Measurements from ENCODE around the gene NNAT.

Gene NNAT

GRCh38 chr20:37518606-37519507, 2.2 kb upstream of the NNAT start:
- Histone ChIP-seq H3K9me3 (ENCODE audit: low read length) (no peaks in the 10 kb centered on the region), H3K4me1 (ENCODE audit: insufficient read depth, low read length) (peaks cover 62% of the 10 kb centered on the region), H3K27ac (ENCODE audit: low read depth, low read length) (peak overlapping the region; percentile 96), H3K27me3 (ENCODE audit: control insufficient read depth in 1 of 2, insufficient read depth in 2 of 2, low read length in 2 of 2) (no peaks in the 10 kb centered on the region), H3K9ac (ENCODE audit: low read length) (peak overlapping the region; percentile 25), H3K4me3 (ENCODE audit: low read depth in 1 of 2, low read length in 2 of 2) (peak overlapping the region in 1 of 2 donors; percentile 47), H3K36me3 (ENCODE audit: insufficient read depth, low read length) (peaks cover 29% of the 10 kb centered on the region)

- Histone ChIP-seq H3K4me3 (ENCODE audit: low read depth in 1 of 2, low read length in 2 of 2) (peak overlapping the region; percentile 34 to 47), H3K36me3 (ENCODE audit: insufficient read depth, low read length) (peaks cover 21% of the 10 kb centered on the region), H3K9ac (ENCODE audit: low read length) (peak overlapping the region; percentile 28), H3K4me1 (ENCODE audit: insufficient read depth, low read length) (peaks cover 70% of the 10 kb centered on the region), H3K27ac (ENCODE audit: low read depth, low read length) (peak overlapping the region; percentile 96), H3K9me3 (ENCODE audit: low read length) (no peaks in the 10 kb centered on the region), H3K27me3 (ENCODE audit: control insufficient read depth in 1 of 2, insufficient read depth in 2 of 2, low read length in 2 of 2) (no peaks in the 10 kb centered on the region)
Observed at GRCh38 chr20:37519508-37520418, 1.3 kb upstream of the NNAT start.

DNA sequence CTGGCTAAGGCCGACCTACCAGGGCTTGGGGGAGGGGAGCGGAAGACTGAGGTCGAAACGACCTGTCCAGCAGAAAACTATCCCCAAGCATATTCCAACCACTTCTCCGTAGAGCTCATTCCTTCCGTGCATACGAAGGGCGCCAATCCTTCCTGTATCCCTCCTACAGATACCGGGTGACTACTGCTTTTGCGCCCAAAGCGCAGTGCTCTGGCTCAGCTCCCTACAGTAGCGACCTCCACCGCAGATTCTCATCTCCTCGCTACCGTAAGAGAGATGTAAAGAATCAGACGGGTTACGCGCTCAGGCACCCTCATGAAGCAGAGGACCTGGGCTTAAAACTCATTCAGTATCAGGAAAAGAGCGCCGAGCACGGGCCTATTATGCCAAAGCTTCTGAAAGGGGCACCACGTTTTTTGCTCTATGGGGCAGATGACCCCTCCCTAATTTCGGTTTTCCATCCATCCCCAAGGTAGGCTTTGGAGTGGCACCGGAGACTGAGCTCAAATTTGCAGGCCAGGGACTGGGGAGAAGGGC, 563 bp upstream of the NNAT start:
- Histone ChIP-seq H3K27me3 (ENCODE audit: control insufficient read depth in 1 of 2, insufficient read depth in 2 of 2, low read length in 2 of 2) (no peaks in the 10 kb centered on the region), H3K4me3 (ENCODE audit: low read depth in 1 of 2, low read length in 2 of 2) (peak overlapping the region in 1 of 2 donors; percentile 47), H3K9ac (ENCODE audit: low read length) (no peak overlapping the region), H3K27ac (ENCODE audit: low read depth, low read length) (peak overlapping the region; percentile 96), H3K36me3 (ENCODE audit: insufficient read depth, low read length) (peaks cover 14% of the 10 kb centered on the region), H3K4me1 (ENCODE audit: insufficient read depth, low read length) (peaks cover 74% of the 10 kb centered on the region), H3K9me3 (ENCODE audit: low read length) (no peaks in the 10 kb centered on the region)

DNA sequence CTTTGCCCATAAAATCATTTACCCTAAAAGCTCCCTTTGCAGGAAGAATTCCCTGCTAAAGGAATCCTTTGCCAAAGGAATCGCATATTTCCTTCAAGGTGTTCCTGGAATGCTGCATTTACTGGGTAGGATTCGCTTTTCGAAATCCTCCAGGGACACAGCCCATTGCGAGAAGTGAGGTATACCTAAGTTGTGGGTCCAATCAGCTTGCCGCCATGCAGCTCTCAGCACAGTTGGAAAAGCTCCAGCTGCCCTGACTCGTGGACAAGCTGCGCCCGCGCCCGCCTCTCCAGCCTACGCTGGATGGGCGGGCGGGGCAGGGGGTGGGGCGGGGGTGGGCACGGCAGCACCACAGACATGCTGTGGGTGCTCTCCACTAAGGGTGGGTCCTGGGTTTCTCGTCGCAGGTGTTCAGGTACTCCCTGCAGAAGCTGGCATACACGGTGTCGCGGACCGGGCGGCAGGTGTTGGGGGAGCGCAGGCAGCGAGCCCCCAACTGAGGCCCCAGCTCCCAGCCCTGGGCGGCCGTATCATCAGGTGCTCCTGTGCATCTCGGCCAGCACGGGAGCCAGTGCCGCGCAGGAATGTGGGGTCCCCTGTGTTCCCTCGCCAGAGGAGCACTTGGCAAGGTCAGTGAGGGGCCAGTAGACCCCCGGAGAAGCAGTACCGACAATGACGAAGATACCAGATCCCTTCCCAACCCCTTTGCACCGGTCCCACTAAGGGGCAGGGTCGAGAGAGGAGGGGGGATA, 1.4 kb downstream of the NNAT start:
- Histone ChIP-seq H3K27ac (ENCODE audit: low read depth, low read length) (peak overlapping the region; percentile 5), H3K9me3 (ENCODE audit: low read length) (no peaks in the 10 kb centered on the region), H3K4me1 (ENCODE audit: insufficient read depth, low read length) (peaks cover 63% of the 10 kb centered on the region), H3K4me3 (ENCODE audit: low read depth in 1 of 2, low read length in 2 of 2) (no peak overlapping the region), H3K27me3 (ENCODE audit: control insufficient read depth in 1 of 2, insufficient read depth in 2 of 2, low read length in 2 of 2) (no peaks in the 10 kb centered on the region), H3K9ac (ENCODE audit: low read length) (no peak overlapping the region), H3K36me3 (ENCODE audit: insufficient read depth, low read length) (peaks cover 9% of the 10 kb centered on the region)

GRCh38 chr20:37523012-37523391, 2.0 kb downstream of the NNAT start:
- H3K9me3 ChIP-seq (ENCODE audit: low read length): no peaks in the 10 kb centered on the region
- no peak overlapping the region for H3K9ac ChIP-seq (ENCODE audit: low read length)
- H3K27ac ChIP-seq (ENCODE audit: low read depth, low read length): peak overlapping the region; percentile 5
- no peak overlapping the region for H3K4me3 ChIP-seq (ENCODE audit: low read depth in 1 of 2, low read length in 2 of 2)
- H3K27me3 ChIP-seq (ENCODE audit: control insufficient read depth in 1 of 2, insufficient read depth in 2 of 2, low read length in 2 of 2): no peaks in the 10 kb centered on the region
- H3K36me3 ChIP-seq (ENCODE audit: insufficient read depth, low read length): peaks cover 3% of the 10 kb centered on the region
- H3K4me1 ChIP-seq (ENCODE audit: insufficient read depth, low read length): peaks cover 57% of the 10 kb centered on the region

GRCh38 chr20:37523911-37524700, 3.1 kb downstream of the NNAT start:
- no peaks in the 10 kb centered on the region for H3K36me3 ChIP-seq (ENCODE audit: insufficient read depth, low read length)
- peaks cover 50% of the 10 kb centered on the region for H3K4me1 ChIP-seq (ENCODE audit: insufficient read depth, low read length)
- H3K9me3 ChIP-seq (ENCODE audit: low read length): no peaks in the 10 kb centered on the region
- peak overlapping the region in 1 of 2 donors; percentile 8 for H3K4me3 ChIP-seq (ENCODE audit: low read depth in 1 of 2, low read length in 2 of 2)
- H3K27me3 ChIP-seq (ENCODE audit: control insufficient read depth in 1 of 2, insufficient read depth in 2 of 2, low read length in 2 of 2): no peaks in the 10 kb centered on the region
- H3K27ac ChIP-seq (ENCODE audit: low read depth, low read length): peak overlapping the region; percentile 48
- peak overlapping the region; percentile 32 for H3K9ac ChIP-seq (ENCODE audit: low read length)

DNA sequence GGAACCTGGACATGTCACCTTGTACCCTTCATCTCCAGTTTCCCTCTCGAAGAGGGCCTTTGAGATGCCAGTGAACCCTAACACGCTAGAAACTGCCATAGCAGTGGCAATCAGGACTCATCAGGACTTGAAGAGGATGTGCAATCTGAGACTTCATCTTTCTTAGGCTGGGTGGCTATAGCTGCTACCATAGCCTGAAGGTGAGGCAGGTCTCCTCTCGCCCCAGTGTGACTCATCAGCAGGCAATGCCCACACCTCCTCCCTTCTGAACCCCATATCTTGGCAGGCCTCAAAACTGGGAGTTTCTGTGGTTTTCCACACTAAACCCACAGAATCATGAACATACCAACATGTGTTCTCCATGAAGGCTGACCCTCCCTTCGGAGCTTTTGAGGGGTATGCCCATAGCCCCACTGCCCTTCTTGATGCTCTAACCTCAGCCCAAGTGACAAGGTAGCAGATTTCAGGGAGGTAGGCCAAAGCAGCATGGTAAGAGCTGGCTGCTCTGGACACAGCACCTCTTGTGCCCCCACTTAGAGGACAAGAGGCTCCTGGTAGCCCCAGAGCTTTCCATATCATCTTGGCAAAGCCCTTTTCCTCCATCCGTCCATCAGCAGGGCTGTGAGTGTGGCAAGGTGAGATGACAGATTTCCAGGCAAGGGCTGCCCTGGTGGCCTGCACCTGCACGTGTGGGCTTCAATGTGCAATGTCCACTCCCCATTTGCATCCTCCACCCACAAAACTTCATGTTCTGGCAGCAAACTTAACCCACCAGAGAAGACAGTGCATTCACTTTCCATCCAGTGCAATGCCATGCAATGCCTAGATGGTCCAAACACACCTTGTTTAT, 4.0 kb downstream of the NNAT start:
- H3K9ac ChIP-seq (ENCODE audit: low read length): peak overlapping the region; percentile 32
- peak overlapping the region; percentile 98 for H3K27ac ChIP-seq (ENCODE audit: low read depth, low read length)
- peaks cover 41% of the 10 kb centered on the region for H3K4me1 ChIP-seq (ENCODE audit: insufficient read depth, low read length)
- no peaks in the 10 kb centered on the region for H3K9me3 ChIP-seq (ENCODE audit: low read length)
- H3K27me3 ChIP-seq (ENCODE audit: control insufficient read depth in 1 of 2, insufficient read depth in 2 of 2, low read length in 2 of 2): no peaks in the 10 kb centered on the region
- no peaks in the 10 kb centered on the region for H3K36me3 ChIP-seq (ENCODE audit: insufficient read depth, low read length)
- H3K4me3 ChIP-seq (ENCODE audit: low read depth in 1 of 2, low read length in 2 of 2): peak overlapping the region in 1 of 2 donors; percentile 86

DNA sequence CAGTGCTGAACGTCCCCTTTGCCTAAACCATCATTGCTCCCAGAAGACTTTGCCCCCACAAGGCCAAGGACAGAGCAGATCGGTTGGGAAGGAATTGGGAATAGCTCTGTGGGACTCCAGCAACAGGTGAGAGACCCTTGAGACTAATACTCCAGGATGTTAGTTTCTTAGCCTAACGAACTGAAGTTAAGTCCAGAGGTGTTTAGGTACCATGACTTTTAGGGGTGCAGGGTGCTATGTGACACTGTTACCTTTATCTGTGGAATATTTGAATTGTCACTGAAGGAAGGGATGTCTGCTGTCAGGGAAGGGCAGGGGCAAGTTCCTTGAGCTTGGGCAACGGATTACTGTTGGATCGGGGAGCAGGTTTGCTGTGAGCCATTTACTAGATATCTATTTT, 4.8 kb downstream of the NNAT start:
- H3K9ac ChIP-seq (ENCODE audit: low read length): peak overlapping the region; percentile 32
- peaks cover 35% of the 10 kb centered on the region for H3K4me1 ChIP-seq (ENCODE audit: insufficient read depth, low read length)
- H3K27ac ChIP-seq (ENCODE audit: low read depth, low read length): peak overlapping the region; percentile 98
- no peaks in the 10 kb centered on the region for H3K27me3 ChIP-seq (ENCODE audit: control insufficient read depth in 1 of 2, insufficient read depth in 2 of 2, low read length in 2 of 2)
- H3K9me3 ChIP-seq (ENCODE audit: low read length): no peaks in the 10 kb centered on the region
- H3K36me3 ChIP-seq (ENCODE audit: insufficient read depth, low read length): no peaks in the 10 kb centered on the region
- peak overlapping the region; percentile 86 to 97 for H3K4me3 ChIP-seq (ENCODE audit: low read depth in 1 of 2, low read length in 2 of 2)

DNA sequence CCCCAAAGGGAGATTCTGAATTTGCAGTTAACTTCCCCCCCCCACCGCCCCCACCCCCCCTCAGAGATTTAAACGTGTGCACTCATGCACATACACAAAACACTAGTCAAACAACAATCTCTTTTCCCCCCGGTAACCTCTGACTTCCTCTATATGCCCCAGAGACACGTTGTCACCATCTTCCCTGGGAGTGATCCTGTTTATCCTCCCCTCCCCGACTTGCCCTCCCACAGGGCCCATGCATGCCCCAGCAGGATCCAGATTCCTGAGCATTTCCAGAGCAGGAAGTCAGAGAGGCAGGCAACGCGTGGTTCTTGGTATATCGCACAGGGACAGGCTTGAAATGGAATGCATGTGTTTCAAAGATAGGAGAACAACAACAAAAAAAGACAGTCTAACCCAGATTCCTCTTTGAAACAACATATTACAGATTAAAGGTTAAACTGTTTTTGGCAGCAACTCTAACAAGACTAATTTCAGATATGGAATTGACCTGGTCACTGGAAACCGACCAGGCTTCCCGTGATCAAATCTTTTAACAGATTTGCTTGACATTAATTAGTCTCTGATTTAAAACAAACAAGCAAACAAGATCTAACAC, 5.3 kb downstream of the NNAT start:
- no peaks in the 10 kb centered on the region for H3K9me3 ChIP-seq (ENCODE audit: low read length)
- H3K4me1 ChIP-seq (ENCODE audit: insufficient read depth, low read length): peaks cover 33% of the 10 kb centered on the region
- peak overlapping the region; percentile 98 for H3K27ac ChIP-seq (ENCODE audit: low read depth, low read length)
- H3K36me3 ChIP-seq (ENCODE audit: insufficient read depth, low read length): no peaks in the 10 kb centered on the region
- peak overlapping the region; percentile 84 for H3K9ac ChIP-seq (ENCODE audit: low read length)
- no peaks in the 10 kb centered on the region for H3K27me3 ChIP-seq (ENCODE audit: control insufficient read depth in 1 of 2, insufficient read depth in 2 of 2, low read length in 2 of 2)
- H3K4me3 ChIP-seq (ENCODE audit: low read depth in 1 of 2, low read length in 2 of 2): peak overlapping the region; percentile 86 to 97
